Measurements from ENCODE around the gene FGF19. TPM values are rescaled to one million over a fixed set of nuclear protein-coding genes. Genes with fewer than 3 reads are reported as not detected.
A peak's percentile ranks its signal among the peaks of the same experiment; 100 is the strongest.

The FGF19 gene
- total RNA-seq, 1 experiment from 2014 or later, result 17.6 TPM

DNA sequence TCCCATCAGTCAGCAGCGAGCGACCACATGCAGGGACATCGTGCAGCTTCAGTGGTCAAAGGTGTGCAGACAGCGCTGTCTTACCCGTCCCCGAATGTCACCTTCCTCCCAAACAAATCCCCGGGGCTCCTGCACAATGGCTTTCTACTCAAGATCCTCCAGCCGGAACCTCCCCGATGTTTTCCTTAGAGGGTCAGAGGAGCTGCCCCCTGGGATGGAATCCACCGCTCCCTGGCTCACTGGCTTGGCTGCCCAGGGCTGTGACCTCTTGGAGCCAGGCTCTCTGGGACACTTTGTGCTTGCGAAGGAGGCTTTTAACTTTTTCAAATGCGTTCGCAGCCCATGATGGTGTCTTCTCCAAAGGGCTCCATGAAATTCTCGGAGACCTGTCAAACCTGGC is 17.3 kb upstream of the FGF19 start (continued):
- TF ChIP-seq NFE2L1 (CRISPR knock-in tag; IDR thresholded peaks at IDR 0.05), result no peak
- TF ChIP-seq, protein P1, sequence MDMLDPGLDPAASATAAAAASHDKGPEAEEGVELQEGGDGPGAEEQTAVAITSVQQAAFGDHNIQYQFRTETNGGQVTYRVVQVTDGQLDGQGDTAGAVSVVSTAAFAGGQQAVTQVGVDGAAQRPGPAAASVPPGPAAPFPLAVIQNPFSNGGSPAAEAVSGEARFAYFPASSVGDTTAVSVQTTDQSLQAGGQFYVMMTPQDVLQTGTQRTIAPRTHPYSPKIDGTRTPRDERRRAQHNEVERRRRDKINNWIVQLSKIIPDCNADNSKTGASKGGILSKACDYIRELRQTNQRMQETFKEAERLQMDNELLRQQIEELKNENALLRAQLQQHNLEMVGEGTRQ (CRISPR knock-in tag; IDR thresholded peaks at IDR 0.05), result no peak

- TF ChIP-seq, protein P2, sequence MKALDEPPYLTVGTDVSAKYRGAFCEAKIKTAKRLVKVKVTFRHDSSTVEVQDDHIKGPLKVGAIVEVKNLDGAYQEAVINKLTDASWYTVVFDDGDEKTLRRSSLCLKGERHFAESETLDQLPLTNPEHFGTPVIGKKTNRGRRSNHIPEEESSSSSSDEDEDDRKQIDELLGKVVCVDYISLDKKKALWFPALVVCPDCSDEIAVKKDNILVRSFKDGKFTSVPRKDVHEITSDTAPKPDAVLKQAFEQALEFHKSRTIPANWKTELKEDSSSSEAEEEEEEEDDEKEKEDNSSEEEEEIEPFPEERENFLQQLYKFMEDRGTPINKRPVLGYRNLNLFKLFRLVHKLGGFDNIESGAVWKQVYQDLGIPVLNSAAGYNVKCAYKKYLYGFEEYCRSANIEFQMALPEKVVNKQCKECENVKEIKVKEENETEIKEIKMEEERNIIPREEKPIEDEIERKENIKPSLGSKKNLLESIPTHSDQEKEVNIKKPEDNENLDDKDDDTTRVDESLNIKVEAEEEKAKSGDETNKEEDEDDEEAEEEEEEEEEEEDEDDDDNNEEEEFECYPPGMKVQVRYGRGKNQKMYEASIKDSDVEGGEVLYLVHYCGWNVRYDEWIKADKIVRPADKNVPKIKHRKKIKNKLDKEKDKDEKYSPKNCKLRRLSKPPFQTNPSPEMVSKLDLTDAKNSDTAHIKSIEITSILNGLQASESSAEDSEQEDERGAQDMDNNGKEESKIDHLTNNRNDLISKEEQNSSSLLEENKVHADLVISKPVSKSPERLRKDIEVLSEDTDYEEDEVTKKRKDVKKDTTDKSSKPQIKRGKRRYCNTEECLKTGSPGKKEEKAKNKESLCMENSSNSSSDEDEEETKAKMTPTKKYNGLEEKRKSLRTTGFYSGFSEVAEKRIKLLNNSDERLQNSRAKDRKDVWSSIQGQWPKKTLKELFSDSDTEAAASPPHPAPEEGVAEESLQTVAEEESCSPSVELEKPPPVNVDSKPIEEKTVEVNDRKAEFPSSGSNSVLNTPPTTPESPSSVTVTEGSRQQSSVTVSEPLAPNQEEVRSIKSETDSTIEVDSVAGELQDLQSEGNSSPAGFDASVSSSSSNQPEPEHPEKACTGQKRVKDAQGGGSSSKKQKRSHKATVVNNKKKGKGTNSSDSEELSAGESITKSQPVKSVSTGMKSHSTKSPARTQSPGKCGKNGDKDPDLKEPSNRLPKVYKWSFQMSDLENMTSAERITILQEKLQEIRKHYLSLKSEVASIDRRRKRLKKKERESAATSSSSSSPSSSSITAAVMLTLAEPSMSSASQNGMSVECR (CRISPR knock-in tag; IDR thresholded peaks at IDR 0.05; ENCODE audit: borderline replicate concordance), result no peak
- TF ChIP-seq SMAD3 (CRISPR knock-in tag; IDR thresholded peaks at IDR 0.05; ENCODE audit: borderline replicate concordance) (no peak), ZNF263 (CRISPR knock-in tag; IDR thresholded peaks at IDR 0.05; ENCODE audit: low read depth) (peak; percentile 54; the same call in 1 of the 2 replicates)
- H3K9me3 Mint-ChIP-seq, result no peaks in the 10 kb centered on the region
- ATAC-seq (no peak), DNase-seq (ENCODE audit: low spot score) (no peak)
- ChIA-PET POLR2A (no interaction called here), CTCF (interaction anchor here (0.9 to 4.5 kb wide), 18 partner anchors 10 to 175 kb away, joined by 3 to 50 read pairs (median 5); partner anchors contain the start of gene FGF4)
- no peak overlapping the region for H3K27ac Mint-ChIP-seq
- peaks cover 27% of the 10 kb centered on the region for H3K27me3 Mint-ChIP-seq (ENCODE audit: low read depth)
- peaks cover 16% of the 10 kb centered on the region for H3K4me1 Mint-ChIP-seq
- H3K4me3 Mint-ChIP-seq, result no peak overlapping the region
- H3K36me3 Mint-ChIP-seq, result no peaks in the 10 kb centered on the region
These were observed 15.1 kb upstream of the FGF19 start for GRCh38 chr11:69718912-69719311.

- H3K27me3 Mint-ChIP-seq (ENCODE audit: low read depth), result peaks cover 27% of the 10 kb centered on the region
- H3K36me3 Mint-ChIP-seq, result no peaks in the 10 kb centered on the region
- ATAC-seq (peak; percentile 88), DNase-seq (ENCODE audit: low spot score) (peak; percentile 85)
- POLR2A ChIA-PET, result interaction anchor here (2.1 kb wide), 1 partner anchor 14 kb away, joined by 4 read pairs; no protein-coding TSS in a partner anchor
- no peak overlapping the region for H3K27ac Mint-ChIP-seq
- no peak overlapping the region for H3K4me3 Mint-ChIP-seq
- CTCF ChIA-PET, result interaction anchor here (0.8 to 4.5 kb wide), 29 partner anchors 9 to 176 kb away, joined by 3 to 50 read pairs (median 5); partner anchors contain the start of gene FGF4
- no peaks in the 10 kb centered on the region for H3K9me3 Mint-ChIP-seq
- peaks cover 17% of the 10 kb centered on the region for H3K4me1 Mint-ChIP-seq
- TF ChIP-seq, protein P3, sequence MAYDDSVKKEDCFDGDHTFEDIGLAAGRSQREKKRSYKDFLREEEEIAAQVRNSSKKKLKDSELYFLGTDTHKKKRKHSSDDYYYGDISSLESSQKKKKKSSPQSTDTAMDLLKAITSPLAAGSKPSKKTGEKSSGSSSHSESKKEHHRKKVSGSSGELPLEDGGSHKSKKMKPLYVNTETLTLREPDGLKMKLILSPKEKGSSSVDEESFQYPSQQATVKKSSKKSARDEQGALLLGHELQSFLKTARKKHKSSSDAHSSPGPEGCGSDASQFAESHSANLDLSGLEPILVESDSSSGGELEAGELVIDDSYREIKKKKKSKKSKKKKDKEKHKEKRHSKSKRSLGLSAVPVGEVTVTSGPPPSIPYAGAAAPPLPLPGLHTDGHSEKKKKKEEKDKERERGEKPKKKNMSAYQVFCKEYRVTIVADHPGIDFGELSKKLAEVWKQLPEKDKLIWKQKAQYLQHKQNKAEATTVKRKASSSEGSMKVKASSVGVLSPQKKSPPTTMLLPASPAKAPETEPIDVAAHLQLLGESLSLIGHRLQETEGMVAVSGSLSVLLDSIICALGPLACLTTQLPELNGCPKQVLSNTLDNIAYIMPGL (CRISPR knock-in tag; IDR thresholded peaks at IDR 0.05), result no peak
- TF ChIP-seq SP1 (CRISPR knock-in tag; conservative IDR thresholded peaks at IDR 0.05), result 0 out of 2 replicates have a peak, but pooled peaks have one; percentile 26
- no peak for TF ChIP-seq MXD4 (CRISPR knock-in tag; IDR thresholded peaks at IDR 0.05; ENCODE audit: borderline replicate concordance)
- peak; percentile 75 for TF ChIP-seq CTCF (IDR thresholded peaks at IDR 0.05)
- 0 out of 2 replicates have a peak, but pooled peaks have one; percentile 34 for TF ChIP-seq MAX (CRISPR knock-in tag; IDR thresholded peaks at IDR 0.05)
- TF ChIP-seq ZNF317 (CRISPR knock-in tag; IDR thresholded peaks at IDR 0.05; ENCODE audit: borderline replicate concordance, low read depth), result peak; percentile 75
- TF ChIP-seq ZNF423 (CRISPR knock-in tag; IDR thresholded peaks at IDR 0.05), result 0 out of 2 replicates have a peak, but pooled peaks have one; percentile 11
- TF ChIP-seq ETV6 (CRISPR knock-in tag; IDR thresholded peaks at IDR 0.05), result 0 out of 2 replicates have a peak, but pooled peaks have one; percentile 20
These were observed 14.3 kb upstream of the FGF19 start for GRCh38 chr11:69718147-69718546.

All from WTC11 (cell line).